SU-DHL-6 (cell line): Measurements from ENCODE around the gene OBSCN.

Experiments used
- H2AFZ ChIP-seq: fragments of 200-600 bp; sonication (generic); 2 replicates; pipeline ENCODE4 v1.6.1; 2014; ENCODE audit warnings: low read depth, mild to moderate bottlenecking, moderate library complexity, mixed read lengths, antibody characterized with exemption, low read length; ENCODE audit not compliant: severe bottlenecking
- H3F3A ChIP-seq: fragments of 200-600 bp; shearing (Covaris generic); 2 replicates; pipeline ENCODE4 v1.6.0; 2016; ENCODE audit warnings: antibody characterized with exemption, mild to moderate bottlenecking; ENCODE audit not compliant: insufficient read depth
- H3K27ac ChIP-seq: fragments of 200-600 bp; sonication (generic); 2 replicates; pipeline ENCODE4 v1.5.1; 2016; ENCODE audit warnings: low read depth, mild to moderate bottlenecking, low read length, moderate library complexity, mixed read lengths
- H3K27me3 ChIP-seq: fragments of 200-600 bp; sonication (generic), shearing (Covaris generic); 2 replicates; pipeline ENCODE4 v1.6.0; 2014; ENCODE audit warnings: mild to moderate bottlenecking, low read length
- H3K36me3 ChIP-seq: fragments of 200-600 bp; sonication (generic); 2 replicates; pipeline ENCODE4 v1.6.1; 2014; ENCODE audit warnings: mild to moderate bottlenecking, low read length, mixed read lengths
- H3K4me2 ChIP-seq: fragments of 300-600, 200-600 bp; shearing (Covaris generic), sonication (generic); 2 replicates; pipeline ENCODE4 v1.6.0; 2014; ENCODE audit warnings: low read length, low read depth, mild to moderate bottlenecking; ENCODE audit not compliant: poor library complexity, severe bottlenecking
- H3K4me3 ChIP-seq: fragments of 200-600 bp; sonication (generic); 2 replicates; pipeline ENCODE4 v1.5.1; 2014; ENCODE audit warnings: antibody characterized with exemption, low read length, mild to moderate bottlenecking, mixed read lengths; ENCODE audit not compliant: insufficient read depth, poor library complexity, severe bottlenecking
- H3K79me2 ChIP-seq: fragments of 200-600 bp; sonication (generic); 2 replicates; pipeline ENCODE4 v1.6.1; 2014; ENCODE audit warnings: mild to moderate bottlenecking, low read length, moderate library complexity; ENCODE audit not compliant: insufficient read depth
- H3K9ac ChIP-seq: fragments of 200-600 bp; sonication (generic); 2 replicates; pipeline ENCODE4 v1.7.0; 2014; ENCODE audit warnings: mild to moderate bottlenecking, low read length
- H3K9me2 ChIP-seq: fragments of 200-600 bp; sonication (generic); replicated peaks from 2 replicates; pipeline ENCODE4 v1.6.1; 2014; ENCODE audit warnings: low read length; ENCODE audit not compliant: insufficient read depth
- H3K9me3 ChIP-seq: fragments of 200-600 bp; sonication (generic); 2 replicates; pipeline ENCODE4 v1.6.1; 2014; ENCODE audit warnings: low read length, mixed read lengths; ENCODE audit not compliant: insufficient read depth
- H4K20me1 ChIP-seq: fragments of 200-600 bp; sonication (generic); 2 replicates; pipeline ENCODE4 v1.6.1; 2014; ENCODE audit warnings: low read depth, mild to moderate bottlenecking, antibody characterized with exemption, low read length, moderate library complexity, mixed read lengths
- CTCF ChIP-seq: fragments of 200-600 bp; sonication (generic); IDR thresholded peaks from one replicate; pipeline ENCODE4 v1.5.1; 2017; ENCODE audit warnings: antibody characterized with exemption, mild to moderate bottlenecking, low read length, moderate library complexity; ENCODE audit not compliant: insufficient read depth, poor library complexity, severe bottlenecking
- EZH2phosphoT487 ChIP-seq: fragments of 200-600 bp; sonication (generic), shearing (Covaris generic); conservative IDR thresholded peaks from 2 replicates; pipeline ENCODE4 v1.6.1; 2018; ENCODE audit warnings: mild to moderate bottlenecking, antibody characterized with exemption, low read length, moderate library complexity, mixed read lengths

OBSCN gene

DNA sequence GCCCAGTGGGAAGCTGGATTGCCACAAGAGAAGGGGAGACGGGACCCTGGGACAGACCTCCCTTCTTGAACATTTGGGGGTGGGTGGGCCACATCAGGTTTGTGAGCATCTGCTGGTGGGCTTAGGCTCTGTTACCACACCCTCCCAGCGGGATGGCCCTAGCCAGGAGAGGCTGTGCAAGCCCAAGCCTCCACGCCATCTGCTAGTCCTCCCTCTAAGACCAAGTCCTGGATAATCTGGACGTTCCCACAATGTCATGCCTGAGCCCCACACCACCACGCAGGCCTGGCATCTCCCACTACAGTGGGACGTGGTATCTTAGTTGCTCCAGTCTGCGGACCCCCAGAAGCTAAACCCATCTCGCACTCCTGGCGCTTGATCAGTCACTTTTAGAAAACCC is 46.0 kb upstream of the OBSCN start:
- Histone ChIP-seq H4K20me1 (no peaks in the 10 kb centered on the region), H3K4me3 (no peak overlapping the region), H3K79me2 (no peaks in the 10 kb centered on the region), H3F3A (no peaks in the 10 kb centered on the region), H3K9me2 (no peaks in the 10 kb centered on the region), H3K27me3 (no peaks in the 10 kb centered on the region), H3K36me3 (no peaks in the 10 kb centered on the region), H3K9ac (no peak overlapping the region), H3K9me3 (no peaks in the 10 kb centered on the region), H3K4me2 (no peak overlapping the region), H2AFZ (no peak overlapping the region), H3K27ac (no peak overlapping the region)
- TF ChIP-seq CTCF = no peak
- TF ChIP-seq EZH2phosphoT487 = no peak

DNA sequence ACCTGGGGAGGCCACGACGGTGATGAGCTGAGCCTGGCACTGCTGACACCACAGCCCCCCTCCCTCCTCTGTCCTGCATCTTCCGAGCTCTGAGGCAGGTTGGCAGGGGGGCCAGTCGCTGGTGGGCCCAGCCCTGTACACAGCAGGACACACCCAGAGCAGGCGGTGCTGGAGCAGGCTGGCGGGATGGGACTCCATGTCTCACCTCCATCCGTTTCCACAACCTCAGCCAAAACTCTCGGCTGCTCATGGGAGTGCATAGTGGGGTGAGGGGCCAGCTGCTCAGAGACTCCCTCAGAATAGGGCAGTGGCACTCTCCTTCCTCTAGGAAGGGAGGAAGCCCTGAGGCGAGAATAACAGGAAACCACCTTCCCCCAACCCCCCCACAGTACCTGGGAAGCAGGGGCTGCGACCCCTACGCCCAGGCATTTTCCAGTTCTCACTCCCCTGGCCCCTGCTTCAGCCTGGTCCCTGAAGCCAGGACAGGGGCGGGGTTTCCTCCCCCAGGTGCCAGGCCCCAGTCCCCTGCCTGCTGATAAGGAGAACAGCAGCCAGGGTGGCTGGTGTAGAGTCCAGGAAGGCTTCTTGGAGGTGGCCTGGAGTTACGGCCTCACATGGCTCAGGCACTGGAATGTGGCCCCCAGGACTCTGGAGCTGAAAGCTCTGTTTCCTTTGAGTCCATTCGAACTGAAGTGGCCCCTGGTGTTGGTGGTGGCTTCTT is 45.4 kb upstream of the OBSCN start:
- H3K36me3 ChIP-seq = no peaks in the 10 kb centered on the region
- H3K4me2 ChIP-seq = no peak overlapping the region
- no peaks in the 10 kb centered on the region for H3F3A ChIP-seq
- H3K27me3 ChIP-seq = no peaks in the 10 kb centered on the region
- H3K9me3 ChIP-seq = no peaks in the 10 kb centered on the region
- TF ChIP-seq CTCF = no peak
- no peak for TF ChIP-seq EZH2phosphoT487
- H3K9me2 ChIP-seq = no peaks in the 10 kb centered on the region
- H2AFZ ChIP-seq = no peak overlapping the region
- H3K27ac ChIP-seq = no peak overlapping the region
- no peaks in the 10 kb centered on the region for H3K79me2 ChIP-seq
- H3K4me3 ChIP-seq = no peak overlapping the region
- no peak overlapping the region for H3K9ac ChIP-seq
- no peaks in the 10 kb centered on the region for H4K20me1 ChIP-seq

- Histone ChIP-seq H3K9ac (no peak overlapping the region), H4K20me1 (no peaks in the 10 kb centered on the region), H3K27me3 (no peaks in the 10 kb centered on the region), H3K36me3 (no peaks in the 10 kb centered on the region), H3K9me3 (no peaks in the 10 kb centered on the region), H3K27ac (no peak overlapping the region), H3F3A (no peaks in the 10 kb centered on the region), H3K4me2 (no peak overlapping the region), H2AFZ (no peak overlapping the region), H3K9me2 (no peaks in the 10 kb centered on the region), H3K4me3 (no peak overlapping the region), H3K79me2 (no peaks in the 10 kb centered on the region)
- no peak for TF ChIP-seq EZH2phosphoT487
- TF ChIP-seq CTCF = no peak
Measured at GRCh38 chr1:228163007-228163753, 44.7 kb upstream of the OBSCN start.
